Measurements from ENCODE around the gene IFT22.
A peak's percentile ranks its signal among the peaks of the same experiment; 100 is the strongest.
"Not testable (repeated sequence)": the region's sequence is repeated elsewhere in the genome, so short reads cannot be mapped to it uniquely, and the experiment has no call there.

The IFT22 gene

GRCh38 chr7:101294832-101295121 lies 26.8 kb downstream of the IFT22 start:
- no peak for TF ChIP-seq MYC (IDR thresholded peaks at IDR 0.05; ENCODE audit: low read depth, low read length)
- no peak for TF ChIP-seq MAX (IDR thresholded peaks at IDR 0.05; ENCODE audit: low read depth, low read length)
- no peak for TF ChIP-seq CTCF (IDR thresholded peaks at IDR 0.05; ENCODE audit: low read depth, low read length)
- TF ChIP-seq POLR2A (IDR thresholded peaks at IDR 0.05; ENCODE audit: extremely low read depth, insufficient read length), result no peak
- no peak for DNase-seq (ENCODE audit: low read depth)
- H3K4me3 ChIP-seq (ENCODE audit: low read depth, low read length), result no peak overlapping the region

- no peak for TF ChIP-seq POLR2A (IDR thresholded peaks at IDR 0.05; ENCODE audit: extremely low read depth, insufficient read length)
- no peak for TF ChIP-seq CTCF (IDR thresholded peaks at IDR 0.05; ENCODE audit: low read depth, low read length)
- no peak for TF ChIP-seq MYC (IDR thresholded peaks at IDR 0.05; ENCODE audit: low read depth, low read length)
- TF ChIP-seq MAX (IDR thresholded peaks at IDR 0.05; ENCODE audit: low read depth, low read length), result no peak
- no peak overlapping the region for H3K4me3 ChIP-seq (ENCODE audit: low read depth, low read length)
- no peak for DNase-seq (ENCODE audit: low read depth)
Observed at GRCh38 chr7:101294039-101294831, 27.4 kb downstream of the IFT22 start.

GRCh38 chr7:101293069-101294021 lies 28.3 kb downstream of the IFT22 start:
- not testable (repeated sequence) for H3K4me3 ChIP-seq (ENCODE audit: low read depth, low read length); DNase-seq (ENCODE audit: low read depth)

GRCh38 chr7:101292566-101292965 lies 29.0 kb downstream of the IFT22 start:
- not testable (repeated sequence) for DNase-seq (ENCODE audit: low read depth)

GRCh38 chr7:101290186-101291037 lies 31.2 kb downstream of the IFT22 start:
- DNase-seq (ENCODE audit: low read depth), result peak; percentile 51
- TF ChIP-seq CTCF (IDR thresholded peaks at IDR 0.05; ENCODE audit: low read depth, low read length), result peak; percentile 51
- not testable (repeated sequence) for H3K4me3 ChIP-seq (ENCODE audit: low read depth, low read length)

More at GRCh38 chr7:101292566-101292965, 29.0 kb downstream of the IFT22 start:
- H3K4me3 ChIP-seq (ENCODE audit: low read depth, low read length), result not testable (repeated sequence)

- H3K4me3 ChIP-seq (ENCODE audit: low read depth, low read length); DNase-seq (ENCODE audit: low read depth): not testable (repeated sequence)
Observed at GRCh38 chr7:101289687-101290086, 31.9 kb downstream of the IFT22 start.

- TF ChIP-seq MYC (IDR thresholded peaks at IDR 0.05; ENCODE audit: low read depth, low read length) (no peak), CTCF (IDR thresholded peaks at IDR 0.05; ENCODE audit: low read depth, low read length) (no peak), MAX (IDR thresholded peaks at IDR 0.05; ENCODE audit: low read depth, low read length) (no peak), POLR2A (IDR thresholded peaks at IDR 0.05; ENCODE audit: extremely low read depth, insufficient read length) (no peak)
- DNase-seq (ENCODE audit: low read depth), result no peak
- H3K4me3 ChIP-seq (ENCODE audit: low read depth, low read length), result no peak overlapping the region
Observed at GRCh38 chr7:101288439-101288838, 33.2 kb downstream of the IFT22 start.
